Stimulated activated CD4-positive, alpha-beta T cell treated with anti-CD3 and anti-CD28 coated beads, Interleukin-4, amount 100 ng/mL, for 4 hours (primary cell): ENCODE data around the gene RGS3.
"Not testable (repeated sequence)": the region's sequence is repeated elsewhere in the genome, so short reads cannot be mapped to it uniquely, and the experiment has no call there.

Experiments
- DNase-seq, 2 experiments: peaks; one replicate each; pipeline ENCODE4 v3.0.0-alpha.2; 2020

The RGS3 gene

GRCh38 chr9:113625486-113625885 lies 162.0 kb downstream of the RGS3 start:
- DNase-seq = no peak

- no peak for DNase-seq
These were observed 163.4 kb downstream of the RGS3 start for GRCh38 chr9:113626735-113627495.

GRCh38 chr9:113628621-113629020 lies 165.1 kb downstream of the RGS3 start:
- no peak for DNase-seq

- DNase-seq = no peak
These were observed 167.0 kb downstream of the RGS3 start for GRCh38 chr9:113630386-113631136.

GRCh38 chr9:113631137-113631765 lies 167.7 kb downstream of the RGS3 start:
- no peak for DNase-seq

GRCh38 chr9:113631871-113632665 lies 168.5 kb downstream of the RGS3 start:
- no peak for DNase-seq

- DNase-seq = no peak
These were observed 169.5 kb downstream of the RGS3 start for GRCh38 chr9:113632776-113633590.

GRCh38 chr9:113633782-113634595 lies 170.5 kb downstream of the RGS3 start:
- no peak for DNase-seq

- DNase-seq = no peak
These were observed 171.3 kb downstream of the RGS3 start for GRCh38 chr9:113634596-113635515.

GRCh38 chr9:113635586-113635985 lies 172.1 kb downstream of the RGS3 start:
- no peak for DNase-seq

GRCh38 chr9:113636165-113636564 lies 172.6 kb downstream of the RGS3 start:
- DNase-seq = no peak

GRCh38 chr9:113636693-113637092 lies 173.2 kb downstream of the RGS3 start:
- DNase-seq = no peak

- no peak for DNase-seq
These were observed 175.0 kb downstream of the RGS3 start for GRCh38 chr9:113638490-113638889.

- DNase-seq = no peak
These were observed 175.4 kb downstream of the RGS3 start for GRCh38 chr9:113638897-113639296.

- DNase-seq = not testable (repeated sequence)
These were observed 176.0 kb downstream of the RGS3 start for GRCh38 chr9:113639411-113639970.

- no peak for DNase-seq
These were observed 176.9 kb downstream of the RGS3 start for GRCh38 chr9:113640418-113640817.

- DNase-seq = no peak
These were observed 177.8 kb downstream of the RGS3 start for GRCh38 chr9:113641100-113641885.

- DNase-seq = no peak
These were observed 180.8 kb downstream of the RGS3 start for GRCh38 chr9:113644321-113644720.
